ENCODE measurements around the gene UCHL5. TPM values are rescaled to one million over a fixed set of nuclear protein-coding genes. Genes with fewer than 3 reads are reported as not detected.
"Not testable (repeated sequence)": the region's sequence is repeated elsewhere in the genome, so short reads cannot be mapped to it uniquely, and the experiment has no call there.

UCHL5 gene
- total RNA-seq, 1 donor from 2014 or later, result 24.7 TPM

DNA sequence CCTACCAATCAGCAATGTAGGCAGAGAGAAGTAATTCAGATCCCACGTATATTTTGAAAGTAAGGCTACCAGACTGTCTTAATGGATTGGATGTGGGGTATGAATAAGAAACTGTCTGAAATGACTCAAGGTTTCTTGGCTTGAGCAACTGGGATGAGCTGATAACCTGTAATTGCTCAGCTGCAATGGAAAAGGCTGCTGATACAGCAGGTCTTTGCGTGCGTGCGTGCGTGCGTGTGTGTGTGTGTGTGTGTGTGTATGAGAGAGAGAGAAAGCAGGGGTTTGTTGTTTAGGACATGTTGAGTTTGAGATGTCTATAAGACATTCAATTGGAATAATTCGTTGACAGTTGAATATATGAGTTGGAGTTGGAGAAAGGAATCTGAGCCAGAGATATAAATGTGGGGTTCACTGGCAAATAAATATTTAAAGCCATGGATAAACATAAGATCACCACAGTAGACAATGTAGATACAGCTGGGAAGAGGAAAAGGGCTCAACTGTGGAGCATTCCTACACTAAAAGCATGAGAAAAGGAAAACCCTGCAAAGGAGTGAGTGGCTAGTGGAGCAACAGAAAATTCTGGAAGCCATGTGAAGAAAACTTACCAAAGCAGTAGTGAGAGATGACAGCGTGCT lies 72.9 kb downstream of the UCHL5 start:
- H3K4me3 ChIP-seq (ENCODE audit: low read depth, low read length), result no peak overlapping the region
- DNase-seq (ENCODE audit: low read depth), result no peak
- TF ChIP-seq, protein P1, sequence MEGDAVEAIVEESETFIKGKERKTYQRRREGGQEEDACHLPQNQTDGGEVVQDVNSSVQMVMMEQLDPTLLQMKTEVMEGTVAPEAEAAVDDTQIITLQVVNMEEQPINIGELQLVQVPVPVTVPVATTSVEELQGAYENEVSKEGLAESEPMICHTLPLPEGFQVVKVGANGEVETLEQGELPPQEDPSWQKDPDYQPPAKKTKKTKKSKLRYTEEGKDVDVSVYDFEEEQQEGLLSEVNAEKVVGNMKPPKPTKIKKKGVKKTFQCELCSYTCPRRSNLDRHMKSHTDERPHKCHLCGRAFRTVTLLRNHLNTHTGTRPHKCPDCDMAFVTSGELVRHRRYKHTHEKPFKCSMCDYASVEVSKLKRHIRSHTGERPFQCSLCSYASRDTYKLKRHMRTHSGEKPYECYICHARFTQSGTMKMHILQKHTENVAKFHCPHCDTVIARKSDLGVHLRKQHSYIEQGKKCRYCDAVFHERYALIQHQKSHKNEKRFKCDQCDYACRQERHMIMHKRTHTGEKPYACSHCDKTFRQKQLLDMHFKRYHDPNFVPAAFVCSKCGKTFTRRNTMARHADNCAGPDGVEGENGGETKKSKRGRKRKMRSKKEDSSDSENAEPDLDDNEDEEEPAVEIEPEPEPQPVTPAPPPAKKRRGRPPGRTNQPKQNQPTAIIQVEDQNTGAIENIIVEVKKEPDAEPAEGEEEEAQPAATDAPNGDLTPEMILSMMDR (conservative IDR thresholded peaks at IDR 0.05; ENCODE audit: low read depth, low read length), result no peak

DNA sequence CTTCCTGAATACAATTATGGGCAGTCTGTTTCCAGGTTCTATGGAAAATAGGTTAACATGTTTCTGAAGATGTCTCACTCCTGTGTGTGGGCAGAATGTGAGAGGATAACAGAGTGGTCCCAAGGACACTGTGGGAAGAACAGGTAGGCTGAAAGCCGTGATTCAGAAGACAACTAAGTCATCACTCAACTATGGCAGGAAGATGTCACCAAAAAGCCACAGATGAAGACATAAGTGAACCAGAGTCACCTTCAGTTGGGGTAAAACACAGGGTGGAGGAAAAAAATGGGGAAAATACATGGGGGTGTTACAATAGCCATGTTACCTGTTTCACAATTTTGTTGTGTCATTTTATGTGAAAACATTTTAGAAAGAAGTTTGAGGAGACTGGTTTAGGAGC lies 75.1 kb downstream of the UCHL5 start:
- H3K4me3 ChIP-seq (ENCODE audit: low read depth, low read length), result no peak overlapping the region
- DNase-seq (ENCODE audit: low read depth), result no peak
- TF ChIP-seq, protein P1 (conservative IDR thresholded peaks at IDR 0.05; ENCODE audit: low read depth, low read length), result no peak

DNA sequence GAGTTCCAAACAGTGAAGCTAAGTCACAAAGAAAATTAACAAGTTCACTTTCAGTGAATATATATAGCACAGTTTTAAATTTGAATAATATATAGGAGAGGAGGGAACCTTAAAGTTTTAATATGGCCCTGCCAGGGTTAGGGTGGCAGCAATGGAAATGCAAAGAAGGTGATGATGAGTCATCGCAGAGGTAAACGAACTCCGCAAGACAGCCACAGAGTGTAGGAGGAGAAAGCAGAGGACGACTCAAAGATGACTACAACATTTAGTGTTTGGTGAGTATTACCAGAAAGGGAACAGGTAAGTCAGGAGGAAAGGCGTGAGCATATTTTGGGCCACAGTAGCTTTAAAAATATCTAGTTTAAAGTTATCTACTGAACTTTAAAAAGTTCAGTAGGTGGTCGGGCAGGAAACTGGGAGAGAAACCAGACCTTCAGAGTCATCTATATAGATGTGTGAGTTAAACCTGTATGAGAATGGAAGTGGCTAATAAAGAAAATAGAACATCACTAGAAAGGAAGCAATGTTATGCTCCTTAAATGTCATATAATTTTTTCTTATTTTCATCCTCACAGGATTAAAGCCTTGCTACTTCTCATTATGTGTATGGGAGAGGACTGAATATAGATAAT lies 75.7 kb downstream of the UCHL5 start:
- DNase-seq (ENCODE audit: low read depth), result no peak
- TF ChIP-seq, protein P1 (conservative IDR thresholded peaks at IDR 0.05; ENCODE audit: low read depth, low read length), result no peak

DNA sequence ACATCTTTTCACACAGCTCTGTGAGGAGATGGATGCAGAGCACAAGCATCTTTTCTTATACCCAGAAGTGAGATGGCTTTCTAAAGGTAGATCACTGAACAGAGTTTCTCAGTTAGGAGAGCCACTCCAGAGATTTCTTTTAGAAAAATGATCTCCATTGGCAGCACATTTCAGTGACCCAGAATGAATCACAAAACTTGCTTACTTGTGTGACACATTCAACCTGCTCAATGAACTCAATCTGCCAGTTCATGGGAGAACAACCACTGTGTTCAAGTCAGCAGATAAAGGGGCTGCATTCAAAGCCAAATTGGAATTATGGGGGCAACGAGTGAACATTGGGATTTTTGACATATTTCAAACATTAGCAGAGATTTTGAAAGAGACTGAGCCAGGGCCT lies 78.3 kb downstream of the UCHL5 start:
- H3K4me3 ChIP-seq (ENCODE audit: low read depth, low read length), result no peak overlapping the region
- DNase-seq (ENCODE audit: low read depth), result peak; percentile 19
- TF ChIP-seq, protein P1 (conservative IDR thresholded peaks at IDR 0.05; ENCODE audit: low read depth, low read length), result no peak

More for the DNA sequence above, 75.7 kb downstream of the UCHL5 start:
- no peak overlapping the region for H3K4me3 ChIP-seq (ENCODE audit: low read depth, low read length)

DNA sequence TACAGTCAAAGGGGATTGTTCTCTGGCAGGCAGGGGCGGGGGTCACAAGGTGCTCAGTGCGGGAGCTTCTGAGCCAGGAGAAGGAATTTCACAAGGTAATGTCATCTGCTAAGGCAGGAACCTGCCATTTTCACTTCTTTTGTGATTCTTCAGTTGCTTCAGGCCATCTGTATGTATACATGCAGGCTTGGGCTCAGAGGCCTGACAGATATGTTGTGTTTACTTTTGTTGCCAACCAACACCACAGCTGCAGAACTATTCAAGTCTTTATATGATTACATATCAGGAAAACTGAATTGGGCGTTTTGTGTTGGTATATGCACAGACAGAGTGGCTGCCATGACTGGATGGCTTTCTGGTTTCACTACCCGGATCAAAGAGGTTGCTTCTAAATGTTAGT lies 78.8 kb downstream of the UCHL5 start:
- not testable (repeated sequence) for DNase-seq (ENCODE audit: low read depth); H3K4me3 ChIP-seq (ENCODE audit: low read depth, low read length)

DNA sequence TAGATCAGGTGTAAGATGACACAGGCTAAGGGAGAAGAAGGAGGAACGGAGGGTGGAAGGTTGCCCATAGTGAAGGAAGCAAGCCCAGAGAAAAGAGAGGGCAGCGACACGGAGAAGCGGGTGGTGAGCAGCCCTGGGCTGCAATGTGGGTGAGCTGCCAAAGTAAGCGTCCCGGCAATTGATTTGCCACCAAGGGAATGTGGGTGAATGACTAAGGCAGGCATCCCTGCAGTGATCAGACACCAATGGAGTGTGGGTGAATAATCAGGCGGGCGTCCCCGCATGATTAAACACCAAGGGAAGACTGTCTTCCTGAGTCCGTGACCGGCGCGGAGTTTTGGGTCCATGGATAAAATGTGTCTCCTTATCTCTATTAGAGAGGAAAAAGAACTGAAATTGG lies 79.6 kb downstream of the UCHL5 start:
- no peak for DNase-seq (ENCODE audit: low read depth)
- TF ChIP-seq, protein P1 (conservative IDR thresholded peaks at IDR 0.05; ENCODE audit: low read depth, low read length), result no peak
- no peak overlapping the region for H3K4me3 ChIP-seq (ENCODE audit: low read depth, low read length)

DNA sequence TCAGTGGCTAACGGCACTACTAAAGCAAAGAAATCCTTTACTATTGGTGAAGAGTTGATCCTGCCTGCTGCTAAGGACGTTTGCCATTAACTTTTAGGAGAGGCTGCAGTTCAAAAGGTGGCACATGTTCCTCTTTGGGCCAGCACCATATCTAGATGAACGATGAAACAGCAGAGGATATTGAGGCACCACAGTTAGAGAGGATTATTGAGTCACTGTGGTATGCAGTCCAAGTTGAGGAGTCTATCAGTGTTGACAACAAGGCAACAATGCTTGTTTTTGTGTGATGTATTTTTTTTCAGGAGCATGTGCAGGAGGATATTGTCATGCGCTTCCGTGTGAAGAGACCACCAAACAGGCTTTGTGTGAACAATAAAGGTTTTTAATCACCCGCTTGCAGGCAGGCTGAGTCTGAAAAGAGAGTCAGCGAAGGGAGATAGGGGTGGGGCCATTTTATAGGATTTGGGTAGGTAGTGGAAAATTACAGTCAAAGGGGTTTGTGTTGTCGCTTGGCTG lies 80.9 kb downstream of the UCHL5 start:
- DNase-seq (ENCODE audit: low read depth), result no peak
- H3K4me3 ChIP-seq (ENCODE audit: low read depth, low read length), result no peak overlapping the region
- TF ChIP-seq, protein P1 (conservative IDR thresholded peaks at IDR 0.05; ENCODE audit: low read depth, low read length), result no peak

Data from epithelial cell of proximal tubule (primary cell).